HEK293T (cell line): ENCODE data around the gene ALK.

Source experiments
- CTCF ChIA-PET: fragments of 350-600 bp; formaldehyde crosslinking; extraction: SDS; loops from one replicate; lab custom pipeline; 2021; ENCODE audit warnings: antibody characterized with exemption, inconsistent platforms; lab: Yijun Ruan, JAX
- POLR2A ChIA-PET: fragments of 350-600 bp; formaldehyde crosslinking; extraction: SDS; loops from one replicate; lab custom pipeline; 2020; ENCODE audit warnings: antibody characterized with exemption, inconsistent platforms; lab: Yijun Ruan, JAX
- DNase-seq: peaks from one replicate; pipeline ENCODE4 v3.0.0; 2012; ENCODE audit warnings: mixed read lengths; ENCODE audit errors: extremely low spot score
- ARNT ChIP-seq: fragments of 450-650 bp; IDR thresholded peaks from 2 replicates; pipeline ENCODE4 v1.6.1; 2017; ENCODE audit warnings: mild to moderate bottlenecking
- BHLHE40 ChIP-seq: fragments of 450-650 bp; IDR thresholded peaks from 2 replicates; pipeline ENCODE4 v1.6.1; 2016; ENCODE audit warnings: mild to moderate bottlenecking, moderate library complexity, borderline replicate concordance
- CTBP1 ChIP-seq: fragments of 450-650 bp; IDR thresholded peaks from 2 replicates; pipeline ENCODE4 v1.6.1; 2016; ENCODE audit warnings: borderline replicate concordance
- ELF4 ChIP-seq: fragments of 450-650 bp; IDR thresholded peaks from 2 replicates; pipeline ENCODE4 v1.6.1; 2017; ENCODE audit warnings: antibody characterized with exemption
- FOXA1 ChIP-seq: fragments of 450-650 bp; IDR thresholded peaks from 2 replicates; pipeline ENCODE4 v1.6.1; 2016; ENCODE audit warnings: mild to moderate bottlenecking
- FOXK2 ChIP-seq: fragments of 450-650 bp; IDR thresholded peaks from 2 replicates; pipeline ENCODE4 v1.6.1; 2016; ENCODE audit warnings: mild to moderate bottlenecking
- FOXM1 ChIP-seq: fragments of 450-650 bp; IDR thresholded peaks from 2 replicates; pipeline ENCODE4 v1.6.1; 2017; ENCODE audit warnings: mild to moderate bottlenecking, borderline replicate concordance
- HDGF ChIP-seq: fragments of 450-650 bp; IDR thresholded peaks from 2 replicates; pipeline ENCODE4 v1.6.1; 2017; ENCODE audit warnings: antibody characterized with exemption, borderline replicate concordance
- L3MBTL2 ChIP-seq: fragments of 450-650 bp; conservative IDR thresholded peaks from 2 replicates; pipeline ENCODE4 v1.6.1; 2016; ENCODE audit warnings: mild to moderate bottlenecking
- LEF1 ChIP-seq: fragments of 450-650 bp; IDR thresholded peaks from 2 replicates; pipeline ENCODE4 v1.6.1; 2017; ENCODE audit warnings: mild to moderate bottlenecking, borderline replicate concordance
- NFRKB ChIP-seq: fragments of 450-650 bp; IDR thresholded peaks from 2 replicates; pipeline ENCODE4 v1.6.1; 2016; ENCODE audit warnings: mild to moderate bottlenecking, moderate library complexity
- PKNOX1 ChIP-seq: fragments of 450-650 bp; IDR thresholded peaks from 2 replicates; pipeline ENCODE4 v1.6.1; 2016
- SP1 ChIP-seq: fragments of 450-650 bp; IDR thresholded peaks from 2 replicates; pipeline ENCODE4 v1.6.1; 2017
- SUZ12 ChIP-seq: fragments of 450-650 bp; IDR thresholded peaks from 2 replicates; pipeline ENCODE4 v1.6.1; 2016; ENCODE audit warnings: mild to moderate bottlenecking
- TARDBP ChIP-seq: fragments of 450-650 bp; IDR thresholded peaks from 2 replicates; pipeline ENCODE4 v1.6.1; 2016
- ZNF384 ChIP-seq: fragments of 450-650 bp; IDR thresholded peaks from 2 replicates; pipeline ENCODE4 v1.6.1; 2016

Gene ALK

GRCh38 chr2:29220506-29221270, 700.7 kb downstream of the ALK start:
- TF ChIP-seq L3MBTL2 (no peak), FOXA1 (no peak), CTBP1 (no peak), ZNF384 (no peak), ELF4 (no peak), FOXM1 (no peak), HDGF (no peak), SP1 (no peak), FOXK2 (no peak), LEF1 (no peak), PKNOX1 (no peak)
- ChIA-PET CTCF (interaction anchor here (0.6 kb wide), 1 partner anchor 262 kb away, joined by 3 read pairs; no protein-coding TSS in a partner anchor), POLR2A (no interaction called here)
- DNase-seq, result no peak

- no peak for DNase-seq
- POLR2A ChIA-PET, result no interaction called here
- TF ChIP-seq NFRKB (no peak), FOXK2 (no peak), L3MBTL2 (no peak), SUZ12 (no peak), FOXM1 (no peak), HDGF (no peak), TARDBP (no peak), ZNF384 (no peak), SP1 (no peak), BHLHE40 (no peak), ELF4 (no peak), FOXA1 (no peak), LEF1 (no peak), PKNOX1 (no peak), ARNT (no peak)
- CTCF ChIA-PET, result no interaction called here
Observed at GRCh38 chr2:29219374-29219773, 702.0 kb downstream of the ALK start.

- no peak for TF ChIP-seq PKNOX1
- TF ChIP-seq NFRKB, result no peak
- no peak for TF ChIP-seq FOXK2
- TF ChIP-seq CTBP1, result no peak
- no peak for TF ChIP-seq SP1
- TF ChIP-seq FOXA1, result no peak
- CTCF ChIA-PET, result no interaction called here
- POLR2A ChIA-PET, result no interaction called here
- no peak for DNase-seq
Observed at GRCh38 chr2:29218550-29219125, 702.7 kb downstream of the ALK start.

- POLR2A ChIA-PET, result no interaction called here
- DNase-seq, result no peak
- no peak for TF ChIP-seq ARNT
- TF ChIP-seq FOXA1, result no peak
- TF ChIP-seq L3MBTL2, result no peak
- TF ChIP-seq HDGF, result no peak
- no peak for TF ChIP-seq FOXM1
- TF ChIP-seq PKNOX1, result no peak
- TF ChIP-seq FOXK2, result no peak
- no peak for TF ChIP-seq BHLHE40
- TF ChIP-seq ZNF384, result no peak
- TF ChIP-seq SUZ12, result no peak
- TF ChIP-seq SP1, result no peak
- no peak for TF ChIP-seq ELF4
- TF ChIP-seq NFRKB, result no peak
- no peak for TF ChIP-seq TARDBP
- TF ChIP-seq CTBP1, result no peak
- TF ChIP-seq LEF1, result no peak
- CTCF ChIA-PET, result no interaction called here
Observed at GRCh38 chr2:29218071-29218470, 703.3 kb downstream of the ALK start.

GRCh38 chr2:29216609-29216909, 704.8 kb downstream of the ALK start:
- ChIA-PET POLR2A (no interaction called here), CTCF (no interaction called here)
- DNase-seq, result no peak
- no peak for TF ChIP-seq LEF1
- no peak for TF ChIP-seq BHLHE40
- no peak for TF ChIP-seq ARNT
- TF ChIP-seq NFRKB, result no peak
- TF ChIP-seq PKNOX1, result no peak
- TF ChIP-seq CTBP1, result no peak
- no peak for TF ChIP-seq FOXM1
